ENCODE measurements around the gene RAE1.

Gene RAE1

DNA sequence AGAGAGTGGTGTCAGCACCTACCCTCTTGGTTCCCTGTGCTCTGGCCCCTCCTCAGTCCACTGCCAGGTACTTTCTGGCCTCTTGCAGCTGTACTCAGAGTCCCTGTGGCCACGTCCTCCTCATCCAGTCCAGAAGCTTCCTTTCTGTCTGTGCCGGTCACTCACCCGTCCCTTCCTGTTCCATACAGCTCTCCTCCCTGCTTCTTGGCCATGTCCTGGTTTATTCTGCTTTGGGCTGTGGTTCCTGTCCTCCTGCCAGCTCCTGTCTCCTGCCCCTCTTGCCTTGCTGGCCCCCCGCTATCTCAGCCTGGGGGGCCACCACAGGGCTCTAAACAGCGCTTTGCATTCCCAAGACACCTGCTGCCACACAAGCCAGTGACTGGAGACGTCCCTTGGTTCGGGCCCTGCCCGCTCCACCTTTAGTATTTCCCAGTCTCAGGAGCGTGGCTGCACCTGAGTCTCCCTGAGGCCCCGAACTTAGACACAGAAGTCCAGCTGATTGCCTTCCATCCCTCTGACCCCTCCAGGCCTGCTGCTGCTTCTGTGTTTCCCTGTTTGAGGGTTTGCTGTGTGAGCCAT is 24.7 kb downstream of the RAE1 start:
- Histone ChIP-seq H3K4me2 (ENCODE audit: low read depth, low read length) (no peak overlapping the region), H3K9me3 (replicated peaks; ENCODE audit: insufficient read depth, low read length) (no peaks in the 10 kb centered on the region), H3K27ac (ENCODE audit: low read length) (no peak overlapping the region), H3F3A (ENCODE audit: insufficient read depth, low read length) (peaks cover 13% of the 10 kb centered on the region; the same call in 1 of the 2 replicates), H3K79me2 (ENCODE audit: low read length) (peaks cover 52% of the 10 kb centered on the region), H4K20me1 (ENCODE audit: insufficient read depth, low read length) (peaks cover 3% of the 10 kb centered on the region; the same call in 1 of the 2 replicates), H3K9ac (ENCODE audit: low read length) (no peak overlapping the region), H3K27me3 (replicated peaks; ENCODE audit: insufficient read depth, low read length) (no peaks in the 10 kb centered on the region), H2AFZ (ENCODE audit: low read length) (no peak overlapping the region), H3K9me2 (replicated peaks; ENCODE audit: insufficient read depth, low read length) (no peaks in the 10 kb centered on the region), H3K4me1 (ENCODE audit: low read length) (no peaks in the 10 kb centered on the region), H3K4me3 (ENCODE audit: low read length) (no peak overlapping the region), H3K36me3 (replicated peaks; ENCODE audit: insufficient read depth, low read length) (peaks cover 9% of the 10 kb centered on the region; the same call in 1 of the 2 replicates)
- no peak for DNase-seq
- TF ChIP-seq, protein P1, sequence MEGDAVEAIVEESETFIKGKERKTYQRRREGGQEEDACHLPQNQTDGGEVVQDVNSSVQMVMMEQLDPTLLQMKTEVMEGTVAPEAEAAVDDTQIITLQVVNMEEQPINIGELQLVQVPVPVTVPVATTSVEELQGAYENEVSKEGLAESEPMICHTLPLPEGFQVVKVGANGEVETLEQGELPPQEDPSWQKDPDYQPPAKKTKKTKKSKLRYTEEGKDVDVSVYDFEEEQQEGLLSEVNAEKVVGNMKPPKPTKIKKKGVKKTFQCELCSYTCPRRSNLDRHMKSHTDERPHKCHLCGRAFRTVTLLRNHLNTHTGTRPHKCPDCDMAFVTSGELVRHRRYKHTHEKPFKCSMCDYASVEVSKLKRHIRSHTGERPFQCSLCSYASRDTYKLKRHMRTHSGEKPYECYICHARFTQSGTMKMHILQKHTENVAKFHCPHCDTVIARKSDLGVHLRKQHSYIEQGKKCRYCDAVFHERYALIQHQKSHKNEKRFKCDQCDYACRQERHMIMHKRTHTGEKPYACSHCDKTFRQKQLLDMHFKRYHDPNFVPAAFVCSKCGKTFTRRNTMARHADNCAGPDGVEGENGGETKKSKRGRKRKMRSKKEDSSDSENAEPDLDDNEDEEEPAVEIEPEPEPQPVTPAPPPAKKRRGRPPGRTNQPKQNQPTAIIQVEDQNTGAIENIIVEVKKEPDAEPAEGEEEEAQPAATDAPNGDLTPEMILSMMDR (IDR thresholded peaks at IDR 0.05; ENCODE audit: low read length) = no peak
- TF ChIP-seq EZH2 (optimal IDR thresholded peaks at IDR 0.05; ENCODE audit: low read depth, low read length) (no peak), EZH2phosphoT487 (IDR thresholded peaks at IDR 0.05; ENCODE audit: low read length) (no peak)

GRCh38 chr20:57377350-57377749 is 26.3 kb downstream of the RAE1 start:
- Histone ChIP-seq H3K4me2 (ENCODE audit: low read depth, low read length) (no peak overlapping the region), H3K9ac (ENCODE audit: low read length) (no peak overlapping the region), H2AFZ (ENCODE audit: low read length) (no peak overlapping the region), H3K36me3 (replicated peaks; ENCODE audit: insufficient read depth, low read length) (peaks cover 9% of the 10 kb centered on the region; the same call in 1 of the 2 replicates), H4K20me1 (ENCODE audit: insufficient read depth, low read length) (peaks cover 3% of the 10 kb centered on the region; the same call in 1 of the 2 replicates), H3K27me3 (replicated peaks; ENCODE audit: insufficient read depth, low read length) (no peaks in the 10 kb centered on the region), H3K4me1 (ENCODE audit: low read length) (peaks cover 8% of the 10 kb centered on the region), H3K4me3 (ENCODE audit: low read length) (no peak overlapping the region), H3F3A (ENCODE audit: insufficient read depth, low read length) (peaks cover 21% of the 10 kb centered on the region; the same call in 1 of the 2 replicates), H3K9me2 (replicated peaks; ENCODE audit: insufficient read depth, low read length) (no peaks in the 10 kb centered on the region), H3K9me3 (replicated peaks; ENCODE audit: insufficient read depth, low read length) (no peaks in the 10 kb centered on the region), H3K27ac (ENCODE audit: low read length) (no peak overlapping the region), H3K79me2 (ENCODE audit: low read length) (peaks cover 53% of the 10 kb centered on the region)
- TF ChIP-seq, protein P1 (IDR thresholded peaks at IDR 0.05; ENCODE audit: low read length) = no peak
- TF ChIP-seq EZH2phosphoT487 (IDR thresholded peaks at IDR 0.05; ENCODE audit: low read length) (no peak), EZH2 (optimal IDR thresholded peaks at IDR 0.05; ENCODE audit: low read depth, low read length) (no peak)
- no peak for DNase-seq

DNA sequence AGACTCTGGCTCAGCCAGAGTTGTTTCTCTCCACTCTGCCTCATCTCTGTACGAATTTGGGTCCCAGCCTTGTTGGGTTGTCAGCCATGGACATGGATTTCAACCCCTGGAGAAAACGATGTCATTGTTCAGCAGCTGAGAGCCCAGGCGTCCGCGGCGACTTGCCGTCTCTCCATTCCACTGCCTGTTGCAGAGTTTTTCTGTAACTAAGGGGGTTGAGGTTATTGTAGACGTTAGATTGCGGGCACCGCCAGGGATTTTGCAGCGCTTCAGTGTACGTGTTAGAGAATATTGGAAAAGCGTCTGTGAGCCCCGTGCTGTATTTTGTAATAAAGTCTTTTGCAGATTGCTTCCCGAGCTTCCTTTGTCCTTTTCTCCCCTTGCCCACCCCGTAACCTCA is 27.1 kb downstream of the RAE1 start:
- H3K27me3 ChIP-seq (replicated peaks; ENCODE audit: insufficient read depth, low read length) = no peaks in the 10 kb centered on the region
- no peaks in the 10 kb centered on the region for H3K9me3 ChIP-seq (replicated peaks; ENCODE audit: insufficient read depth, low read length)
- H3K9me2 ChIP-seq (replicated peaks; ENCODE audit: insufficient read depth, low read length) = no peaks in the 10 kb centered on the region
- no peak overlapping the region for H3K27ac ChIP-seq (ENCODE audit: low read length)
- H3K4me1 ChIP-seq (ENCODE audit: low read length) = peaks cover 16% of the 10 kb centered on the region
- peaks cover 6% of the 10 kb centered on the region; the same call in 1 of the 2 replicates for H3K36me3 ChIP-seq (replicated peaks; ENCODE audit: insufficient read depth, low read length)
- H2AFZ ChIP-seq (ENCODE audit: low read length) = no peak overlapping the region
- peaks cover 26% of the 10 kb centered on the region for H3F3A ChIP-seq (ENCODE audit: insufficient read depth, low read length)
- H4K20me1 ChIP-seq (ENCODE audit: insufficient read depth, low read length) = peaks cover 3% of the 10 kb centered on the region; the same call in 1 of the 2 replicates
- H3K9ac ChIP-seq (ENCODE audit: low read length) = no peak overlapping the region
- H3K4me3 ChIP-seq (ENCODE audit: low read length) = no peak overlapping the region
- H3K4me2 ChIP-seq (ENCODE audit: low read depth, low read length) = no peak overlapping the region
- H3K79me2 ChIP-seq (ENCODE audit: low read length) = peaks cover 49% of the 10 kb centered on the region
- TF ChIP-seq EZH2 (optimal IDR thresholded peaks at IDR 0.05; ENCODE audit: low read depth, low read length) (no peak), EZH2phosphoT487 (IDR thresholded peaks at IDR 0.05; ENCODE audit: low read length) (no peak)
- TF ChIP-seq, protein P1 (IDR thresholded peaks at IDR 0.05; ENCODE audit: low read length) = no peak
- DNase-seq = no peak

All from MM.1S (cell line).